Transverse colon (tissue), 4 donors: Measurements from ENCODE around the gene DUSP21. TPM values are rescaled to one million over a fixed set of nuclear protein-coding genes. Genes with fewer than 3 reads are reported as not detected.
"Not testable (repeated sequence)": the region's sequence is repeated elsewhere in the genome, so short reads cannot be mapped to it uniquely, and the experiment has no call there.

Experiments used
- DNase-seq: peaks from one replicate; pipeline ENCODE4 v3.0.0-alpha.2; 2019
- H3K27ac ChIP-seq, 4 donors: fragments of 200-600 bp; sonication (generic); 2 replicates each; pipeline ENCODE4 v1.5.1; 2016 to 2018; ENCODE audit warnings: inconsistent platforms in 4 of 4
- H3K27me3 ChIP-seq: fragments of 200-600 bp; sonication (generic); 2 replicates; pipeline ENCODE4 v1.5.1; 2017; ENCODE audit warnings: inconsistent platforms
- H3K36me3 ChIP-seq, 4 donors: fragments of 200-600 bp; sonication (generic); 2 replicates each; pipeline ENCODE4 v1.5.1; 2017 to 2019; ENCODE audit warnings: inconsistent platforms in 4 of 4
- H3K4me1 ChIP-seq, 4 donors: fragments of 200-600 bp; sonication (generic); 2 replicates each; pipeline ENCODE4 v1.5.1; 2017 to 2020; ENCODE audit warnings: inconsistent platforms in 4 of 4
- H3K4me3 ChIP-seq, 4 donors: fragments of 200-600 bp; sonication (generic); 1 replicate in 1 of 4; 2 replicates in 3 of 4; pipeline versions ENCODE4 v1.5.1 to v1.6.1; 2017 to 2019; ENCODE audit warnings: inconsistent platforms in 4 of 4
- H3K9me3 ChIP-seq, 2 donors: fragments of 200-600 bp; sonication (generic); 2 replicates each; pipeline ENCODE4 v1.5.1; 2017 to 2019; ENCODE audit warnings: inconsistent platforms in 2 of 2
- CTCF ChIP-seq, 5 experiments: fragments of 200-600 bp in 3 of 5; fragments of 450-650 bp in 2 of 5; sonication (generic) in 3 of 5; IDR thresholded peaks; 1 replicate in 2 of 5; 2 replicates in 3 of 5; pipeline ENCODE4 v1.5.1; 2016 to 2017; ENCODE audit warnings: antibody characterized with exemption in 5 of 5, inconsistent platforms in 3 of 5, mild to moderate bottlenecking in 2 of 5, moderate library complexity in 1 of 5
- EP300 ChIP-seq: sonication (generic); formaldehyde crosslinking; IDR thresholded peaks from one replicate; pipeline ENCODE4 v1.6.1; 2017; ENCODE audit warnings: antibody characterized with exemption, low read depth
- POLR2A ChIP-seq: fragments of 450-650 bp; IDR thresholded peaks from one replicate; pipeline ENCODE4 v1.6.1; 2016; ENCODE audit warnings: antibody characterized with exemption, mild to moderate bottlenecking, moderate library complexity
- POLR2AphosphoS5 ChIP-seq, 3 donors: sonication (generic); formaldehyde crosslinking; IDR thresholded peaks; one replicate each; pipeline ENCODE4 v1.6.1; 2016; ENCODE audit warnings: antibody characterized with exemption in 3 of 3
- WGBS, 2 donors: methylation state at CpG; one replicate each; pipeline ENCODE4 v1.1.5; 2018; ENCODE audit warnings: low coverage in 1 of 2; 5-methylcytosine and 5-hydroxymethylcytosine counted together
- in situ Hi-C, 4 donors: fragments of 200-750 bp; cut with MboI; loops; one replicate each; pipeline versions ENCODE4 v1.15.0 to v1.15.1; 2017; ENCODE audit warnings: low sequenced_read_pairs in 3 of 4, low pct_ligation_motif_present in 1 of 4, low pct_unique_long_range_greater_than_20kb in 1 of 4
- intact Hi-C: fragments of 100-400 bp; cut with DNase I; formaldehyde crosslinking; loops from one replicate; pipeline ENCODE4 v1.15.1; 2023; ENCODE audit warnings: low total_unique reads
- total RNA-seq, 4 donors: library from RNA; depleted of rRNA; stranded (reverse); fragments of >200 nt; gene quantifications; one replicate each; pipeline ENCODE4 v1.1.0, GENCODE V29; 2016

Gene DUSP21
- total RNA-seq, 4 donors from 2014 or later: not detected

GRCh38 chrX:44829832-44830231 lies 14.0 kb upstream of the DUSP21 start:
- Histone ChIP-seq H3K27ac (no peak overlapping the region), H3K9me3 (no peaks in the 10 kb centered on the region), H3K36me3 (no peaks in the 10 kb centered on the region), H3K27me3 (no peaks in the 10 kb centered on the region), H3K4me1 (peaks cover 0 to 2% (median 0%) of the 10 kb centered on the region in 4 donors), H3K4me3 (no peak overlapping the region)
- WGBS, 2 donors: 20 to 32% methylated on average over 1 to 2 of the region's 2 CpGs
- no peak for DNase-seq
- in situ Hi-C loops (no loop called here), intact Hi-C loops (no loop called here)
- TF ChIP-seq POLR2A (no peak), CTCF (IDR thresholded peaks at IDR 0.05) (no peak), POLR2AphosphoS5 (IDR thresholded peaks at IDR 0.05) (no peak), EP300 (no peak)

- Histone ChIP-seq H3K27ac (no peak overlapping the region), H3K4me1 (no peaks in the 10 kb centered on the region), H3K9me3 (no peaks in the 10 kb centered on the region), H3K27me3 (no peaks in the 10 kb centered on the region), H3K4me3 (no peak overlapping the region), H3K36me3 (no peaks in the 10 kb centered on the region)
- TF ChIP-seq CTCF (IDR thresholded peaks at IDR 0.05) (no peak), POLR2AphosphoS5 (IDR thresholded peaks at IDR 0.05) (no peak)
- in situ Hi-C loops: no loop called here
- intact Hi-C loops: no loop called here
- WGBS, 2 donors: 79 to 93% methylated on average over 3 to 10 of the region's 10 CpGs
- DNase-seq: no peak
Measured at GRCh38 chrX:44842550-44843317, 1.1 kb upstream of the DUSP21 start.

- in situ Hi-C loops (no loop called here), intact Hi-C loops (no loop called here)
- Histone ChIP-seq H3K27ac (no peak overlapping the region), H3K27me3 (no peaks in the 10 kb centered on the region), H3K9me3 (no peaks in the 10 kb centered on the region), H3K4me3 (no peak overlapping the region), H3K4me1 (no peaks in the 10 kb centered on the region), H3K36me3 (no peaks in the 10 kb centered on the region)
- TF ChIP-seq POLR2AphosphoS5 (IDR thresholded peaks at IDR 0.05): no peak
- no peak for TF ChIP-seq EP300
- TF ChIP-seq CTCF (IDR thresholded peaks at IDR 0.05): no peak
- TF ChIP-seq POLR2A: no peak
- DNase-seq: no peak
- WGBS, 2 donors: 58% methylated on average over 2 of the region's 2 CpGs; no CpG with 5 or more reads in 1 of the 2 donors
Measured at GRCh38 chrX:44843318-44843702, 511 bp upstream of the DUSP21 start.

GRCh38 chrX:44844204-44844603 lies 383 bp downstream of the DUSP21 start:
- intact Hi-C loops (no loop called here), in situ Hi-C loops (no loop called here)
- Histone ChIP-seq H3K27ac (no peak overlapping the region), H3K4me3 (no peak overlapping the region), H3K4me1 (no peaks in the 10 kb centered on the region), H3K9me3 (no peaks in the 10 kb centered on the region), H3K36me3 (no peaks in the 10 kb centered on the region), H3K27me3 (no peaks in the 10 kb centered on the region)
- DNase-seq: no peak
- 96 to 97% methylated on average over 9 to 26 of the region's 26 CpGs for WGBS, 2 donors
- TF ChIP-seq POLR2AphosphoS5 (IDR thresholded peaks at IDR 0.05): no peak
- no peak for TF ChIP-seq POLR2A
- no peak for TF ChIP-seq EP300
- TF ChIP-seq CTCF (IDR thresholded peaks at IDR 0.05): no peak

GRCh38 chrX:44850891-44851290 lies 7.1 kb downstream of the DUSP21 start:
- DNase-seq, H3K4me1 ChIP-seq, H3K4me3 ChIP-seq, H3K9me3 ChIP-seq, H3K27ac ChIP-seq, H3K27me3 ChIP-seq, intact Hi-C loops, H3K36me3 ChIP-seq, in situ Hi-C loops: not testable (repeated sequence)
- 92% methylated on average over 6 of the region's 6 CpGs; no CpG with 5 or more reads in 1 of the 2 donors for WGBS, 2 donors
